Keratinocyte (primary cell): ENCODE measurements around the gene TSPAN18.

Experiments
- CTCF ChIP-seq, 3 experiments: IDR thresholded peaks in 1 of 3; conservative IDR thresholded peaks in 1 of 3; optimal IDR thresholded peaks in 1 of 3; 2 replicates in 2 of 3; 3 replicates in 1 of 3; pipeline versions ENCODE3 to v1.5.1; 2011; ENCODE audit warnings: low read length in 3 of 3, mild to moderate bottlenecking in 3 of 3, moderate library complexity in 2 of 3, control low read depth in 1 of 3, inconsistent platforms in 1 of 3; ENCODE audit not compliant: insufficient read depth in 2 of 3; ENCODE audit errors: extremely low read depth in 1 of 3
- EZH2 ChIP-seq: IDR thresholded peaks from one replicate; pipeline ENCODE4 v1.6.1; 2012; ENCODE audit warnings: inconsistent platforms, mild to moderate bottlenecking, low read length, moderate library complexity

- TF ChIP-seq CTCF (optimal IDR thresholded peaks at IDR 0.05 in 1 of 3, IDR thresholded peaks at IDR 0.05 in 1 of 3, conservative IDR thresholded peaks at IDR 0.05 in 1 of 3; ENCODE audit: extremely low read depth in 1 of 3, insufficient read depth in 2 of 3, low read length in 3 of 3) (no peak), EZH2 (no peak)
These were observed 10.0 kb downstream of the TSPAN18 start for GRCh38 chr11:44736791-44737190.
